Measurements from ENCODE around the gene TMTC2.

TMTC2 gene

GRCh38 chr12:82896979-82897378, 210.3 kb downstream of the TMTC2 start:
- DNase-seq: no peak

DNA sequence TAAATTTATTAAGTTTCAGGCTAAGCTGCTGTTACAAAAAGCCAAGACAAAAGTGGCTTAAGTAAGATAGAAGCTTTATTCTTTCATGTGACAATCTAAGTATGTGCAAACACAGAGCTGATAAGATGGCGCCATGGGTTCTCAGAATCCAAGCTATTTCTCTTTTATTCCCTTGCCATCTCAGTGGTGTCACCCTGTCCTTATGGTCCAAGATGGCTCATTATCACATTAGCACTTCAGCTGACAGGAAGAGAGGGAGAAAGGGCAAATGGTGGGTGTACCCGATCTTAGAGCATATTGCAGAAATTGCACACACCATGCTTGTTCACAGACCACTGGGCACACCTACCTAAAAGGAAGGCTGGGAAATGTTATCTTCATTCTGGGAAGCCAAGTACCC, 211.7 kb downstream of the TMTC2 start:
- DNase-seq: no peak

DNA sequence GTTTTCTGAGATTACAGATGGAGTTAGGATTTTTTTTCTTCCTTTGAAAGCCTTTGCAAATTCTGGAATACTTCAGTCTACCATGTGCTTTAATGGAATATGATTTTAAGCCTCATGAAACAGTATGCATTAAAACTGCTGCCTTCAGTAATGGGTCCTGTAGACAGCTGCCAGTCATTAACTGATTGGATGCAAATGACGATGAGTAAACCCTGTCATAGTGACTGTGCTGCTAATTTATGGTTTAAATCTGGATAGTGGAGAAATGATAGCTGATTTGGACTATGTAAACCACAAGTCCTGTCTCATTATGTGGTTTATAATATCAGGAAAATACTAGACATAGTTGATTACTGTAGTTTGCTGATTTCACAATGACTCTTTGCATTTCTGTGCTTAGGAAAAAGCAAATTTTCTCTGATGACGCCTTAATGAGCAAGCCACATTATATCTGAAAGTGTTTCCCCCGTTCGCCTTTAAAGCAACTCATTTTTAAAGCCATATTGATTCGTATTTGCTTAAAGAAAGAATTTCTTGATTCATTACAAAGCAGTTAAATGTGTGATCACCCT, 217.6 kb downstream of the TMTC2 start:
- DNase-seq: no peak

DNA sequence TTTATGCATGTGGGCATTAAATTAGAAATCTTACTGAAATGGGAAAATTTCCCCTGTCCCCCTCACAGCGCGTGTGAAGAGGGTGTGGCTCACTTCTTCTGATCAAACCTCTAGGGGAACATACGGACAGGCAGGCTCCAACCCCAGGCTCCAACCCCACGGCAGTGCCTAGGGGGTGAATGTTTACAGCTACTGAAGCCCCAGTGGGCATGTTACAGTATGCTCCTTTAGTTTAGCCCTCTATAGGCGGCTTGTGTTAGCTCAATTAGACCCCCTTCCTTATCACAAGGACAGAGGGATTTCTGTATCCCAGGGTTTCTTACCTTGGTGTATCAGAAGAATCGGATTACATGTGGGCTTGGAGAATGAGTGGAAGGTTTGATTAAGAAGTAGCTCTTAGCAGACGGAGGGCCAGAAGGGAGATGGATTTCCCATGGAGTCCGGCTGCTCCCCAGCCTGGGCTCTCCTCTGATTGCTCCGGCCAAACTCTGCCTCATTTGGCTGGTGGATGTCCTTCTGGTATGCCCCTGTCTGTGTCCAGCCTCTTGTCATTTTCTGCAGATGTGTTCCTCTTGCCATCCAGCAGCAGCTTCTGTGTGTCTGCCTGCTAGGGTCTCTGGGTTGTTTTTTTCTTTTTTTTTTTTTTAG, 223.7 kb downstream of the TMTC2 start:
- no peak for DNase-seq

- DNase-seq: no peak
Measured at GRCh38 chr12:82912406-82912805, 225.7 kb downstream of the TMTC2 start.

DNA sequence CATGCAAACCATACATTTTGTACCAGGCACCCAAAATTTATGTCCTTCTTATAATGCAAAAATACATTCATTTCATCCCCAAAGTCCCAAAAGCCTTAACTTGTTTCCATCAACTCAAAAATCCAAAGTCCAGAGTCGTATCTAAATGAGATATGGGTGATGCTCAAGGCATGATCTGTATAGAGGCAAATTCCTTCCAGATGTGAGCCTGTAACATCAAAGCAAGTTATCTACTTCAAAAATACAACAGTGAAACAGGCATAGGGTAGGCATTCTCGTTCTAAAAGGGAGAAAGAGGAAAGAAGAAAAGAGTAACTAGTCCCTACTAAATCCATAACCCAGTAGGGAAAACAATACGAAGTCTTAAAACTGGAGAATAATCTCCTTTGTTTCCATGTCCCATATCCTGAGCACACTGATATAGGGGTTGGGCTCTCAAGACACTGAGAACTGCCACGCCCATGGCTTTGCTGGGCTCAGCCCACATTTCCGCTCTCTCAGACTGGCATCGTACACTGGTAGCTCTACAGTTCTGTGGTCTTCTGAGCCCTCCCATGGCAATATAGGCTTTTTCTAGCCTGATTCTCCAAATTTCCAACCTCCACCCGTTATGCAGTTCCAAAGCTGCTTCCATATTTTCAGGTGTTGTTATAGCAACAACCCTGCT, 232.8 kb downstream of the TMTC2 start:
- DNase-seq: no peak

- no peak for DNase-seq
Measured at GRCh38 chr12:82923935-82924334, 237.2 kb downstream of the TMTC2 start.

DNA sequence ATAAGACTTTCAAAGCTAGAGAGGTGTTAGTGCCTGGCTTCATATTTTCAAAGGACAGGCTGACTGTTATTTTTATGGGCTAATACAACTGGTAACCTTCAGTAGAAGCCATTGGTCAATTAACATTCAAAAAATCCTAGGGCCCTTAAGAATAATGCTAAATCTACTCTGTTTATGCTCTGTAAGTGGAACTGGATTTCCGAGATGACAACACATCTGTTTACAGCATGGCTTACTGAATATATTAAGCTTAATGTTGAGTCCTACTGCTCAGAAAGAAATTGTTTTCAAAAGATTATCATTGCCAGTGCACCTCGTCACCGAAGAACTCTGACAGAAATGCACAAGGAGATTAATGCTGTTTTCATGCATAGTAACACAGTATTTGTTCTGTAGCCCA, 239.9 kb downstream of the TMTC2 start:
- DNase-seq: no peak

DNA sequence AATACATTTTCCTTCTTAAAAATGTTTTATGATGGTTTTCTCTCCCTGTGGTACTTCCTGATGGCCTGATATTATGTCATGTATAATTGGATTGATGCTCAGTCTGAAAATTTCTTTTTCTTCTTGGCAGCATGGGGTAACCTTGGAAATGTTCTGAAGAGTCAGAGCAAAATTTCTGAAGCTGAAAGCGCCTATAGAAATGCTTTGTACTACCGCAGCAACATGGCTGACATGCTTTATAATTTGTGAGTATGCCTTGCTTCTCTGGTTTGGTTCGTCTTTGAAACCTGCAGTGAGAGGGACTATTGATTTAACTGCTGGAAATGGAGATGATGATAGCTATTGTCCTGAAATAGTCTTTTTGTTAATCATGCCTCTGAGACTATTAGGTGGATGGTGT, 243.6 kb downstream of the TMTC2 start:
- DNase-seq: no peak

DNA sequence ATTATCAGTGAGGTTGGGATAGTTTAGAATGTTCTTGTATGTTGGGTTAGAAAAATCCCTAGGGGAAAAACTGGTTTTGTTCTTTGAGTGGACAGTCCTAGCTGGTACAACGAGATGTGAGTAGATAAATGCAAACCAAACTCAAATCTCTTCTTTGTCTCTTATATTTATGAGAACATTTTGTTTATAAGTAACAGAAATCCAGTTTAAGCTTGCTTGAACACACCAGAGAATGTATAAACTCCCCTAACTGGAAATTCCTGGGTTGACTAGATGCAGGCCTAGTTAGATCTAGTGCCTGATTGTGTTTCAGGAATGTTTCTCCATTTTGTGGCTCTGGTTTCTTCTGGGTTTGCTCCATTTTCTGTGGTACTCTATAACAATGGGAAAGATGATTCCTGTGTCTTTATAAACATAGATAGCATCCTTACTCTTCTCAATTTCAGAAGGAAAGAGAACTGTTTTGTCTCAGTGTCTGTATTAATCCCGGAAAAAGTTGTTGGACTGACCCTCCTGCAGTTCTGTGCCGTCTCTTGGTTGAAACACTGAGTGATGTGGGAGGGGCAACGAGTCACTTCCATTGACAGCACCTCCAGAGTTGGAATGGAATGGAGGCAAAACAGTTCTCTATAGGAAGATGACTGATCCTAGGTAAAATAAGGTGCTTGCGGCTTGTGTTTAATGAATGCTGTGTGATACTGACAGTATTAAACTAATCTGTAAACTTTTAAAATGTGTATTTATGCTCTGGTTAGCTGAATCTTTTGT, 244.8 kb downstream of the TMTC2 start:
- DNase-seq: no peak

GRCh38 chr12:82937151-82937550, 250.4 kb downstream of the TMTC2 start:
- DNase-seq: no peak

- no peak for DNase-seq
Measured at GRCh38 chr12:82942521-82942920, 255.8 kb downstream of the TMTC2 start.

DNA sequence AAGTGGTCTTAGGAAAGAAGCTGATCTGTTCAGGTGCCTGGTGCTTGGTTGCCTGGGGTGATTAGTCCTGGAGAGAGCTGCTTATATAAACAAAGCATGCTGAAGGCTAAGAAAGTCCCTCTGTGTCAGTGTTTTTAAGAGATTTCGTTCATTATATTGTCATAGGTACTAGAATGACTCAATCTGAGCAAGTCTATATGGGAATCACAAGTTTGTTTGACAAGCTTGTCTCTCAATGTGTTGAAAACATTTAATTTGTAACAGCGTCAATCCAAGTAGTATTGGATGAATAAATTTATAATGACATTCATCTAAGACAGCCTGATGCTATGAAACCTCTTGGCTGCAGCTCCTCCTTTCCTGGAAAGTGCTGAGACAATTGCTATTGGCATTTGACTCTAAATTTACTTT, 256.3 kb downstream of the TMTC2 start:
- no peak for DNase-seq

- DNase-seq: no peak
Measured at GRCh38 chr12:82948491-82948890, 261.8 kb downstream of the TMTC2 start.

DNA sequence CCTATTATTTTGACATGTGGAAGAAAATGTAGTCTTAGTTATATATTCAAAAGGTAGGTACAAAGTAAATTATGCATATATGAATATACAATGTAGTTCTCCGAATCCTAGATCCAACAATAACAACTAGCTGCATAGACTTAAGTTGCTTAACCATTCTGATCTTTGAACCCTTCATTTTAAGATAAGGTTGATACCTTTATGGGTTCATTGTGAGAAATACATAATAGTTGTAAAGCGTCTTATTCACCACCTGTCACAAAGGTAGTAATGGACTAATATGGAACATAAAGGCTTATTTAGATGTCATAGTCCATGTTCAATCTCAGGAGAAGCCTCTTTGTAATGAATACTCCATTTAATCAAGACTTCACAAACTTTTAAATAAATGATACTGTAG, 263.6 kb downstream of the TMTC2 start:
- DNase-seq: no peak

- no peak for DNase-seq
Measured at GRCh38 chr12:82952946-82953345, 266.2 kb downstream of the TMTC2 start.

DNA sequence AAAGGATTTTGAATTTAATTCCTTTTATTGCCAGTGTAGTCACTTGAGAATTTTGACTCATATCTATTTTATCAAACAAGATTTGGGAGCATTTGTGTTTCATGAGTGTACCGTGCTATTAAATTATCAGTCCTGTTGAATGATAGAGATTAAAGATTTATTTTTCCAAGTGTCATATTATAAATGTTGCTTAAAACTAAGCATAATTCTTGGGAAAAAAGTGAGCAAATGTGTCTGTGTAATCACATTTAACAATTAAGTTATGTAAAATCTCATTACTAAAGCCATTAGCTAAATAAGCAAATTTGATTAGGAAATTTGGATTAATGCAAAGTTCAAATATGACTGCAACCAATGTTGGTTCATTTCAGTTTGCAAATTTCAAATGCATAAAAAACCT, 266.7 kb downstream of the TMTC2 start:
- no peak for DNase-seq

- DNase-seq: no peak
Measured at GRCh38 chr12:82954064-82954463, 267.4 kb downstream of the TMTC2 start.

DNA sequence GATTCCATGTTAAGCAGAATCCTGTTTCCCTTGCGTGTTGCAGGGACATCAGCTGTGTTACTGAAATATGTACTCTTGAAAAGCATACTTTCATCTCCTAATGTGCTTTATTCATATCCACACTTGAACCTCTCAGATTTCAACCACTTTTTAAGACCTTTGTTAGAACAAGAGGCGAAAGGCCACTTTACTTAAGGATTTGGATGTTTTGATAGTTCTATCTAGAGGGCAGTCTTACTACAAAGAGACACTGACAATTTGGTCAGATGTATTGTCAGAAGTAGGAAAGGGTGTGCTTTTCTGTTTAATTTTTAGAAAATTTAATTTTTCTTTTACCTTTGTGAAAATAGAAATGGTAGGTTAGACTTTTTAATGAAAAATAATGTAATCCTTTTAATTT, 267.9 kb downstream of the TMTC2 start:
- DNase-seq: no peak

- no peak for DNase-seq
Measured at GRCh38 chr12:82955043-82955442, 268.3 kb downstream of the TMTC2 start.

- DNase-seq: no peak
Measured at GRCh38 chr12:82958966-82959365, 272.3 kb downstream of the TMTC2 start.

GRCh38 chr12:82959821-82960220, 273.1 kb downstream of the TMTC2 start:
- DNase-seq: no peak

GRCh38 chr12:82961835-82962234, 275.1 kb downstream of the TMTC2 start:
- DNase-seq: no peak

GRCh38 chr12:82963956-82964355, 277.2 kb downstream of the TMTC2 start:
- DNase-seq: no peak

Data from stimulated activated CD4-positive, alpha-beta T cell treated with anti-CD3 and anti-CD28 coated beads, Interleukin-12 subunit alpha, Interleukin-12 subunit beta, amount 100 ng/mL, for 4 hours (primary cell).